Measurements from ENCODE around the gene CDK5RAP2.
A peak's percentile ranks its signal among the peaks of the same experiment; 100 is the strongest.
"Not testable (repeated sequence)": the region's sequence is repeated elsewhere in the genome, so short reads cannot be mapped to it uniquely, and the experiment has no call there.

CDK5RAP2 gene

GRCh38 chr9:120464887-120465421 is 115.0 kb downstream of the CDK5RAP2 start:
- DNase-seq (ENCODE audit: low spot score), result no peak

- DNase-seq (ENCODE audit: low spot score), result no peak
Measured at GRCh38 chr9:120464176-120464886, 115.6 kb downstream of the CDK5RAP2 start.

- no peak for DNase-seq (ENCODE audit: low spot score)
Measured at GRCh38 chr9:120463765-120464164, 116.2 kb downstream of the CDK5RAP2 start.

- DNase-seq (ENCODE audit: low spot score), result not testable (repeated sequence)
Measured at GRCh38 chr9:120461677-120462076, 118.3 kb downstream of the CDK5RAP2 start.

- no peak for DNase-seq (ENCODE audit: low spot score)
Measured at GRCh38 chr9:120456218-120456617, 123.7 kb downstream of the CDK5RAP2 start.

GRCh38 chr9:120454467-120454866 is 125.5 kb downstream of the CDK5RAP2 start:
- DNase-seq (ENCODE audit: low spot score), result no peak

GRCh38 chr9:120453792-120454191 is 126.2 kb downstream of the CDK5RAP2 start:
- no peak for DNase-seq (ENCODE audit: low spot score)

GRCh38 chr9:120452631-120453030 is 127.3 kb downstream of the CDK5RAP2 start:
- no peak for DNase-seq (ENCODE audit: low spot score)

DNA sequence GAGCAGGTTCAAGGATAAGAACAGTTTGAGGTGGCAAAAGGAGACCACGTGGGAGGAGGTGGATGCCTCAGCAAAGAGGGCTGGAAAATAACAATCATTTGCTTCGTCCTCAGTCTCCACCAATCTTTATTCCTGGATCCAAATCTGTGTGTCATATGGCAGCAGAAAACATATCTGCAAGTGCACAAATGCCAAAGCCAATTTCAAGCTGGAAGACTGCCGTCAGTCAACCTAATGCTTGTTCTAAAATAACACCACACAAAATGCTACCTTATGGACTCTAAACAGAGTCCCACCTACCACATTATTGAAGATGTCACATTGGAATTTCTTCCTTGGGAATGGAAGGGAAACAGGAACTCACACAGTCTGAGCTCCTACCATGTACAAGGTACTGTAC is 129.1 kb downstream of the CDK5RAP2 start:
- no peak for DNase-seq (ENCODE audit: low spot score)

GRCh38 chr9:120449566-120449965 is 130.4 kb downstream of the CDK5RAP2 start:
- DNase-seq (ENCODE audit: low spot score), result no peak

DNA sequence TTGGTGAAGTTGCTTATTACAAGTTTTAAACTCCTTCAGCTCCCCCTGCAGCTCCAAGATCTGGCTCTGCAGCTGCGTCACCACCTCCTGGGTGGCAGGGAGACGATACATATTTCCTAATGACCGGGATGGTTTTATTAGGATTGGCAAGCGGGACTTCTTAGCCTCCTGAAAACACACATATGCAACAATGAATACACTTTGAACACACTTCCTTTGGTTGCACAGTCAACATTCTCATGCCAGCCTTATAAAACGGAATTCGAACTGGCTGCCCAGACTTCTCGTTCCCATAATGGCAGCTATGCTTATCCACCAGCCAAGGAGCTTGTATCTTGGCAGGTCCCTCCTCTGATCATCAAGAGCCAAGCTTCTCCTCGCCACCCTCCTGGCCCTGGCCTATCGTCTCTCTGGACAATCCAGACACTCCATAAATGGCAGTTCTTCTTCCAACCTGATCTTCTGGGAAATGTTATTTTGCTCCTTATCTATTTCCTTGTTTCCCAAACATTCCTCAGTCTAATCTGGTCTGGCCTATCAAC is 131.9 kb downstream of the CDK5RAP2 start:
- DNase-seq (ENCODE audit: low spot score), result no peak

GRCh38 chr9:120446671-120447070 is 133.3 kb downstream of the CDK5RAP2 start:
- DNase-seq (ENCODE audit: low spot score), result no peak

GRCh38 chr9:120443976-120444375 is 136.0 kb downstream of the CDK5RAP2 start:
- no peak for DNase-seq (ENCODE audit: low spot score)

DNA sequence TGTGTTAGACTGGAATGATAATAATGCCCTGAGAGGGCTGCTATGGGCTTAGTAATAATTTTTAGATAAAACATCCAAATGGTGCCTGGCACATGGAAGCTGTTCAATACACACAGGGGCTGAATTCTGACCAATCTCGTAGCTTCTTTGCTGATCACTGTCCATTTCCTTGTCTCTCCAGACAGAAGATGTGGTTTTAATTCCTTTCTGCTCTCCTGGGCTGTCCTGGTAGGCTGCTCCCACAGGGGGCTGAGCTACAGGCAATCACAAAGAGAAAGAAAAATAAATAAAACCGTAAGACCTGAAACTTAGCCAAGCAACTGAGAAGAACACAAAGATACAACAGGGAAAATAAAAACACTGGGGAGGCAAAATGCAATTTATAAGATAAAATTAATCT is 136.5 kb downstream of the CDK5RAP2 start:
- no peak for DNase-seq (ENCODE audit: low spot score)

- DNase-seq (ENCODE audit: low spot score), result no peak
Measured at GRCh38 chr9:120442308-120442995, 137.5 kb downstream of the CDK5RAP2 start.

DNA sequence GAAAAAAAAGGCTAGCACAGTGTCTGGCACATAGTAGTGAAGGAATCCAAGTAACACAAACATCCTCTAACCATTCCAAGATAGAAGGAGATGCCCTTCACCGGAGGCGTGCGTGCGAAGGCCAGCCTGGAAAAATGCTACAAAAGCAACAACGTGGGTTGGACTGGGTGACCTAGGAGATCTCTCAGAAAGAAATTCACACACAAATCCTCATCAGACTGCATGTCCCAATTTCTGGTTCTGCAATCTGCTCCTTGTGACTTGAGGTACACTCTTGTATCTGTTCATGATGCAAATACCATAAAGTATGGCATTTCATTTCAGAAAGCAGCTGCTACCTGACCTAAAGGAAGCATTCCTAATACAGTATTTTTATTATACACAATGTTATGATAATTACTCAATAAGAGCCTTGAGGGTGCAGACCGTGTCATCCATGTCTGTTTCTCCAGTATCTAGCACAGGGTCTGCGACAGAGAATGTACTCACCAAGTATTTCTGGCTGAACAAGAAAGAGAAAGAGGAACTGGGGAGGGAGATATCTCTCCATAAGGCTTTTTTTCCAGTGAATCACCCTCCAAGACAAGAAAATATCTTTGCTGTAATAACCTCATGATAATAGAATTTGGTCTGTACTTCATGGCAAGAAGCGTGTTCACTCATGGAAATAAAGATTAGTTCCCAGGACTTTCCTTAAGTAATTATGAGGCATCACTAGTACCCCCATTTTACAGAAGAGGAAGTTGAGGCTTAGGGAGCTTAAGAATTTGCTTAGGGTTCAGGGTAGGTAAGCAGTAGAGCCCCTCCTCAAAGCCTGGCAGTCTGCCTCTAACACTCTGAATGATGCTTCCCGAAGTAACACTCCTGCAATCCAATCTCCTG is 138.3 kb downstream of the CDK5RAP2 start:
- no peak for DNase-seq (ENCODE audit: low spot score)

DNA sequence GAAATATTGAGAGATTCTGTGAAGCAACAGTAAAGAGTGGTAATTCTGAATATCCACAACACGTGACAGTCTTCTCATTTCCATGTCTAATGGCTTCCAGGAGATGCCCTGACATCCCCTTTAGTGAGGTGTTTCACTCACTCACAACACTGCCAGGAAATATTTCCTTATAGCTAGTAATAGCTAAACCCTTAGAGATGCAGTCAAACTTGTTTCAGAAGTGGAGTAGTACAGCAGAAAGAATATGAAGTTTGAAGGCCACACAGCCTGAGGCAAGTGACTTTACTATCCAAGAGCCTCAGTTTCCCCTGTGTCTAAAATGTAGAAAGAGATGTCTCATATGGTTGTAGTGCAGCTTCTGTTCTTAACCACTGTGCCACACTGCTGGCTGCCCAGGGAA is 139.2 kb downstream of the CDK5RAP2 start:
- DNase-seq (ENCODE audit: low spot score), result no peak

- DNase-seq (ENCODE audit: low spot score), result no peak
Measured at GRCh38 chr9:120439926-120440325, 140.0 kb downstream of the CDK5RAP2 start.

GRCh38 chr9:120438836-120439546 is 141.0 kb downstream of the CDK5RAP2 start:
- DNase-seq (ENCODE audit: low spot score), result peak; percentile 11

- no peak for DNase-seq (ENCODE audit: low spot score)
Measured at GRCh38 chr9:120438111-120438510, 141.9 kb downstream of the CDK5RAP2 start.

DNA sequence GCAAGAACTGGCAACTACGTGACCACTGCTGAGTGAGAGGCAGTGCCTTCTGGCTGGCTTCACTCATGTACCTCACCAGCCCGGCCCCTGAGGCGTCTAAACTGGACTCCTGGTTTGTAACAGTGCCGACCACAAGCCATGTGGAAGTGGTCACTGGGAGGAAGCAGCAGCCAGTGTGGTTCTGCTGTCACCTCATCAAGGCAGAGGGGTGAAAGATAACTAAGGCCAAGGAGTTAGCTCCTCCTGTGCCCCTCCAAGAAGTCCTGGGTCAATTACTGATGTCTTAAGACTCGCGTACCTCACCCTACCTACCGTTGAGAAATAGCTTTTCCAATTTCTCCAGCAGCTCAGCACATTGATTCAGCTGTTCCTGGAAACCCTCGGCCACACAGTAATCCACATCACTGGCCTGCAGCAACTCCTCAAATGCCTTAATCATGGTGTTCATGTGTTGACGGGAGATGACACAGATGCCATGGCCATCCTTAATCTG is 142.9 kb downstream of the CDK5RAP2 start:
- DNase-seq (ENCODE audit: low spot score), result no peak
